22Rv1 (cell line): ENCODE results near the gene SESN3.

Source experiments
- ZFX ChIP-seq: fragments of 450-650 bp; IDR thresholded peaks from 2 replicates; pipeline ENCODE4 v1.6.1; 2017; ENCODE audit warnings: antibody characterized with exemption, borderline replicate concordance
- TF ChIP-seq, protein P1 (sequence below): fragments of 450-650 bp; IDR thresholded peaks from 2 replicates; pipeline ENCODE4 v1.5.1; 2017; ENCODE audit warnings: mild to moderate bottlenecking

- TF ChIP-seq, protein P1, sequence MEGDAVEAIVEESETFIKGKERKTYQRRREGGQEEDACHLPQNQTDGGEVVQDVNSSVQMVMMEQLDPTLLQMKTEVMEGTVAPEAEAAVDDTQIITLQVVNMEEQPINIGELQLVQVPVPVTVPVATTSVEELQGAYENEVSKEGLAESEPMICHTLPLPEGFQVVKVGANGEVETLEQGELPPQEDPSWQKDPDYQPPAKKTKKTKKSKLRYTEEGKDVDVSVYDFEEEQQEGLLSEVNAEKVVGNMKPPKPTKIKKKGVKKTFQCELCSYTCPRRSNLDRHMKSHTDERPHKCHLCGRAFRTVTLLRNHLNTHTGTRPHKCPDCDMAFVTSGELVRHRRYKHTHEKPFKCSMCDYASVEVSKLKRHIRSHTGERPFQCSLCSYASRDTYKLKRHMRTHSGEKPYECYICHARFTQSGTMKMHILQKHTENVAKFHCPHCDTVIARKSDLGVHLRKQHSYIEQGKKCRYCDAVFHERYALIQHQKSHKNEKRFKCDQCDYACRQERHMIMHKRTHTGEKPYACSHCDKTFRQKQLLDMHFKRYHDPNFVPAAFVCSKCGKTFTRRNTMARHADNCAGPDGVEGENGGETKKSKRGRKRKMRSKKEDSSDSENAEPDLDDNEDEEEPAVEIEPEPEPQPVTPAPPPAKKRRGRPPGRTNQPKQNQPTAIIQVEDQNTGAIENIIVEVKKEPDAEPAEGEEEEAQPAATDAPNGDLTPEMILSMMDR: no peak
- TF ChIP-seq ZFX: no peak
Measured at GRCh38 chr11:95276139-95276538, 45.1 kb upstream of the SESN3 start.
